ENCODE measurements around the gene HNRNPL.

The HNRNPL gene

DNA sequence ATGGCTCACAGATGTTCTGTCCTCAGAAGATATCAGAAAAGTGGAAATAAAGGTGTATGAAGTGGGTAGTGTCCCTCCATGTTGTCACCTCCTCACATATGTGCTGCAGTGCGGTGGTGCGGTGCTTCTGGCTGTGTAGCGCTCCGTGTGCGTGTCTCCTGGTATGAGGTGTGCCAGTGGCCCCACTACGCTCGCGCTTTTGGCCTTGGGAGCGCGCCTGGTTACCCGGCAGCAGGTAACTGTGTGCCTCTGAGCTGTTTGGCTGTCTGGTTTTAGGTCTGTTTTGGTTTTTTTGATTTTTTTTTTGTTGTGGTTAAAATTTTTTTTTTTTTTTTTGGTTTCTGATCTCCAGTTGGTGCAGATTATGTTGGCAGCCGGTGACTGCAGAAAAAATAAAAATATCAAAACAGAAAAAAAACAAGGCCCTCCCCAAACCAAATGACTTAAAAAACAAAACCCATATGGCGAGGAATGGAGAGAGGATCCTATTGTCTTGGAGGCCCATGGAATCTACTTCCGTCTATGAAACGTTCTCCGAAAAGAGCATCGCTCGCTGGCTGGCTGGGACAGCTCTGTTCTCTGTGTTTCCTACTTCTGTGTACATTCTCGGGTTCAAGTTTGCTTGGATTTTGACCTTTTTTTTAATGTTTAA lies 7.9 kb downstream of the HNRNPL start:
- TF ChIP-seq, protein P1, sequence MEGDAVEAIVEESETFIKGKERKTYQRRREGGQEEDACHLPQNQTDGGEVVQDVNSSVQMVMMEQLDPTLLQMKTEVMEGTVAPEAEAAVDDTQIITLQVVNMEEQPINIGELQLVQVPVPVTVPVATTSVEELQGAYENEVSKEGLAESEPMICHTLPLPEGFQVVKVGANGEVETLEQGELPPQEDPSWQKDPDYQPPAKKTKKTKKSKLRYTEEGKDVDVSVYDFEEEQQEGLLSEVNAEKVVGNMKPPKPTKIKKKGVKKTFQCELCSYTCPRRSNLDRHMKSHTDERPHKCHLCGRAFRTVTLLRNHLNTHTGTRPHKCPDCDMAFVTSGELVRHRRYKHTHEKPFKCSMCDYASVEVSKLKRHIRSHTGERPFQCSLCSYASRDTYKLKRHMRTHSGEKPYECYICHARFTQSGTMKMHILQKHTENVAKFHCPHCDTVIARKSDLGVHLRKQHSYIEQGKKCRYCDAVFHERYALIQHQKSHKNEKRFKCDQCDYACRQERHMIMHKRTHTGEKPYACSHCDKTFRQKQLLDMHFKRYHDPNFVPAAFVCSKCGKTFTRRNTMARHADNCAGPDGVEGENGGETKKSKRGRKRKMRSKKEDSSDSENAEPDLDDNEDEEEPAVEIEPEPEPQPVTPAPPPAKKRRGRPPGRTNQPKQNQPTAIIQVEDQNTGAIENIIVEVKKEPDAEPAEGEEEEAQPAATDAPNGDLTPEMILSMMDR (conservative IDR thresholded peaks at IDR 0.05; ENCODE audit: low read length), result no peak
- DNase-seq (ENCODE audit: low read depth), result no peak

DNA sequence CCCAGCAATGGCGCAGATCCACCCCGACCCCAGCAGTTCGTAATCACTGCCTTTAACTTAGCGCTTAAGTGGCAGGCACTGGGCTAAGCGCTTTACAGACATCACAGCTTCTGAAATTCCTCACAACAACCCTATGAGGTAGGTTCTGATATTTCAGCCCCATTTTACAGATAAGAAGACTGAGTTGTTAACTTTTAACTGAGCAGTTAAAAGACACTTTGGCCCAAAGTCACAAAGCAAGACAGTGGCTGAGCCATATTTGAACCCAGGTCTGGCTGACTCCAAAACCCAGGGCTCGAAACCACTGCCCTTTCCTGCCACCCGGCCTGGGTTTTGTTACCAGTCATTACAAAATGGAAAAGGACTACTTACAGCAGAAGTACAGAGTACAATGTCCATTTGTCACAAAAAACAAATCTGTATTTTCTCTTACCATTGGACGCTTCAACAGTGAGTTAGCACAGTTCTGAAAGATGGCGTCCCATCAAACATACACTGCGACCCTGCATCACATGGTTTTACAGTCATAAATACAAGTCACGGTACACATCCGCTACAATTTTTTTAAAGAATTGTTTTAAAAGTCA lies 8.5 kb downstream of the HNRNPL start:
- H3K4me3 ChIP-seq (ENCODE audit: low read length), result no peak overlapping the region
- no peak for DNase-seq (ENCODE audit: low read depth)
- TF ChIP-seq, protein P1 (conservative IDR thresholded peaks at IDR 0.05; ENCODE audit: low read length), result no peak

More for the DNA sequence above, 7.9 kb downstream of the HNRNPL start:
- no peak overlapping the region for H3K4me3 ChIP-seq (ENCODE audit: low read length)

DNA sequence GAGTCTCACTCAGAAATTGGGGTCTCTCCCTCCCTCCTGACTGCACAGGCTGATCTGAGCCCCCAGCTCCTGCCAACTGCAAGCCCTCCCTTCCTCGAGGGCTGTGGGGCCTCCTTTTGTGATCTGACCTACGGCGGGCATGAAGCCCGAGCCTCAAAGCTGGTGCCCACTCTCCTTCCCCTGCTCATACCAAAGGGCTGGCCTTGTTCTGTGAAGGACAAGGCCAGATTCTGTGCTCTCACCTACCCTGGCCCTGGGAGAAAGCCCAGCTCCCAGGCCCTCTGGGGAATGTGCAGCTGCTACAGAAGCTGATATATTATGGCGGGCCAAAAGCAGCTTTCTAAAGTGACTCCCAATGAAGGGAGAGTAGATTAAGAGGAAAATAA lies 9.2 kb downstream of the HNRNPL start:
- TF ChIP-seq, protein P1 (conservative IDR thresholded peaks at IDR 0.05; ENCODE audit: low read length), result no peak
- H3K4me3 ChIP-seq (ENCODE audit: low read length), result no peak overlapping the region
- DNase-seq (ENCODE audit: low read depth), result no peak

DNA sequence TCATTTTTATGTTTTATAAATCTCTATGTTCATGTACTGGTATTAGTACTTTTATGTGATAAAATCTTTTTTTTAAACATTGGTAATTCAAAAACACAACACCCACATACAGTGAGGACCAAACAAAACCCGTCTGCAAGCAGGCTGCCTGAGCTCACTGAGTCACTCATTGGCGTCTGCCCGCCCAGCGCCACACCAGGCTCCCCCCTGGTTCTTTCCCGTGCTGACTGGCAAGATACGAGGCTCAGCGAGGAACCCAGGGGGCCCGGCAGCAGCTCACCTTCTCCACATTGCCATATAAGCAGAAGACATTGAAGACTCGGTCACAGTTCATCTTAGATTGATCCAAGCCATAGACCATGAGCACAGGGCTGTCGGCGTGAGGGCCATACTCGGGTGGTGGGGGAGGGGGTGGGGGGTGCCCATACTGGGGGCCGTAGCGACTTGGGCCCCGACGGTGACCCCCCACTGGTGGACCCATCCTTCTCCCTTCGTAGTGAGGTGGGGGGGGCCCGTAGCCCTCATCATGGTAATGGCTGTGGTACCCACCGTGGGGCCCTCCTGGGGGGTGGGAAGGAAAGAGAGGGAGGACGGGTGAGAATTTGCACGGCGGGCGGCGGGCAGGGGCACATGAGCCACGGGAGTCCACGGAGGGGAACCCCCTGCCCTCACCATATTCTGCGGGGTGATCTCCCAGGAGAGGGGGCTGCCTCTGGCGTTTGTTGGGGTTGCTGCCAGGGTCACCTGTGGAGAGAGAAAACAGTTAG lies 9.8 kb downstream of the HNRNPL start:
- H3K4me3 ChIP-seq (ENCODE audit: low read length), result no peak overlapping the region
- TF ChIP-seq, protein P1 (conservative IDR thresholded peaks at IDR 0.05; ENCODE audit: low read length), result no peak
- no peak for DNase-seq (ENCODE audit: low read depth)

DNA sequence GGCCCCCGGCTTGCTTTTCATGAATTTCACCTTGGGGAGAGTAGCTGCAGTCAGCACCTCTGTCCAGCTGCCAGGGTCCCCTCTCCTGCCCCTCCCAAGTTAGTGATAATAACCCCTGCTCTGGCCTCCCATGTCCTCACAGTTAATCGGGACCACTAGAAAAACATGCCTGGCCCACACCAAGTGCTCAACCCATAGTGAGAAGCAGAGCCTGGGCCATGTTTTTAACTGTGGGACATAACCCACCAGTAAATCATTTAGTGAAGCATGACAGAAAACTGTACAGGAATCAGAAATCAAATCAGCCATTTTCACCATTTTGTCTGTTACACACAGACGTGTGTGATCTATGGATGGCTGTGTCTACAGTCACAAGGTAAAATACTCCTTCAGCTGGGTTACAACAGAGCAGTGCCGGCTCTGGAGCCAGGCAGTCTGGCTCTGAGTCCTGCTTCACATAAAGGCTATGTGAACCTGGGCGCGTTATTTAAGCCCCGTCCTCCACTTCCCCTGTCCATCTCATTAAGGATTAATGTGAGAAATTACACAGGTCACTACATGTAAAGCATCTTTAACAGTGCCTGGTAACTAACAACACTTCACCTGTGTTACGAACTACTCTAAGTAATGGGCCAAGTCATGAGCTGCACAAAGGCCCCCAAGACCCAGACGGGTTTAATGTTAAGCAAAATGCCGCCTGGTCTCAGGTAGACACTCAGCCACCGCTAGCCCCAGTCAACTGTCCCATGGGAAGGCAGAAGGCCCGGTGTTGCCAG lies 10.6 kb downstream of the HNRNPL start:
- H3K4me3 ChIP-seq (ENCODE audit: low read length), result no peak overlapping the region
- DNase-seq (ENCODE audit: low read depth), result no peak
- TF ChIP-seq, protein P1 (conservative IDR thresholded peaks at IDR 0.05; ENCODE audit: low read length), result no peak

DNA sequence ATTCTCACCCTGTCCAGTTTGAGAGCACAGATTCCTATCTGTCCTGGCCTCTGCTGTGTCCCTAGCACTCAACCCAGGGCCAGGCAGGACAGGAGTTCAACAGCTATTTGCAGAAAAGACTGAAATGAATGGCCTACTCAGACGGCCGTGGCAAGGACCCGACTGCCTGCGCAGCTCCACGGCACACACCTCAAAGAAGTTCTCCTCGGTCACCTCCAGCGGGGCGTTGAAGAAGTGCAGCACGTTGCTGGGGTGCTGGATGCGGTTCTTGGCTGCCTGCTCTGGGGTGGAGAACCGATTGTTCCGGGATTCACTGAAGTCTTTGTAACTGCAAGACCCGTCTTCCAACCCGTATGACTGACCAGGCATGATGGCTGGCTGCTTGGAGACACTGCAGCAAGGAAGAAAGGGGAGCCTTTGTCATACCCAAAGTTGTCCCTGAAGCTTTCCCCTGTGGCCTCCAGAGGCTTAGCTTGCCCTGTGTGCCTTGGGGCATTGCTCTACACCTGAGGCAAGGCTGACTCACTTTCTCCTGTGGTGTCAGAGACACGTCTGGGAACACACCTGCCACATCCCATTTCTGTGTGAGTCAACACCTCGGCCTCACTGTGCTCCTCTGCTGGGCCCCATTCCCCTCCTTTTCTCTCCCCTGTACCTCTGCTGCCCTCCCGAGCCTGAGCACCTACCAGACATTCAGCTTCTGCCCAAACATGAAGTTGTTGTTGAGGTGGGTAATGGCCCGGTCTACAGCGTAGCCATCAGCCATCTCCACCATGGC lies 11.4 kb downstream of the HNRNPL start:
- H3K4me3 ChIP-seq (ENCODE audit: low read length), result no peak overlapping the region
- no peak for DNase-seq (ENCODE audit: low read depth)
- TF ChIP-seq, protein P1 (conservative IDR thresholded peaks at IDR 0.05; ENCODE audit: low read length), result no peak
